Measurements from ENCODE around the gene OR6S1.

GRCh38 chr14:20624495-20625070 is 16.9 kb downstream of the OR6S1 start:
- TF ChIP-seq POLR2A (IDR thresholded peaks at IDR 0.05) = no peak
- no peak for TF ChIP-seq CTCF (IDR thresholded peaks at IDR 0.05)
- TF ChIP-seq POLR2AphosphoS5 (IDR thresholded peaks at IDR 0.05) = no peak
